Stimulated activated CD8-positive, alpha-beta memory T cell treated with anti-CD3 and anti-CD28 coated beads, Interleukin-15, amount 100 ng/mL, for 24 hours (primary cell): ENCODE measurements around the gene SUN3.
A peak's percentile ranks its signal among the peaks of the same experiment; 100 is the strongest.
"Not testable (repeated sequence)": the region's sequence is repeated elsewhere in the genome, so short reads cannot be mapped to it uniquely, and the experiment has no call there.

Experiments used
- DNase-seq: peaks from one replicate; pipeline ENCODE4 v3.0.0-alpha.2; 2020; ENCODE audit warnings: low read depth

Gene SUN3

GRCh38 chr7:48031111-48031510, 2.2 kb upstream of the SUN3 start:
- no peak for DNase-seq

- no peak for DNase-seq
These were observed 3.3 kb downstream of the SUN3 start for GRCh38 chr7:48025624-48026023.

- DNase-seq = no peak
These were observed 11.2 kb downstream of the SUN3 start for GRCh38 chr7:48017674-48018073.

GRCh38 chr7:48016641-48017040, 12.3 kb downstream of the SUN3 start:
- DNase-seq = no peak

DNA sequence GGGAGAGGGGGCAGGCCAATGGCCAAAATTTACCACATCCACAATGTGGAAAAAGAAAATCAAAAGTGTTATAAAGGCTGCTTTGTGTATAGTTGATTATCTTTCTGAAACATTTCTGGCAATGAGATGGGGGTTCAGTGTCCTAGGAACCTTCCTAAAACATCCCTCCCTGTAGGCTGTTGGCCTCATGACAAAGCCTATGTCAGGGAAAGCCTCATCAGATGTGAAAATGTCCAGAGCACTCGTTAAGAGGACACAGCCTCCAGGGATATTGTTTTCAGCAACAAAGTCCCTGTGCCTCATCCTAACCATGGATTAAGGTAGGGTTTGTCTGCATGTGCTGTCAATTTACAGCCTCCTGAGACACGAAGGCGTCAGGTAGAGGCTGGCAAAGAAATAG, 17.0 kb downstream of the SUN3 start:
- no peak for DNase-seq

- DNase-seq = no peak
These were observed 17.6 kb downstream of the SUN3 start for GRCh38 chr7:48011323-48011722.

DNA sequence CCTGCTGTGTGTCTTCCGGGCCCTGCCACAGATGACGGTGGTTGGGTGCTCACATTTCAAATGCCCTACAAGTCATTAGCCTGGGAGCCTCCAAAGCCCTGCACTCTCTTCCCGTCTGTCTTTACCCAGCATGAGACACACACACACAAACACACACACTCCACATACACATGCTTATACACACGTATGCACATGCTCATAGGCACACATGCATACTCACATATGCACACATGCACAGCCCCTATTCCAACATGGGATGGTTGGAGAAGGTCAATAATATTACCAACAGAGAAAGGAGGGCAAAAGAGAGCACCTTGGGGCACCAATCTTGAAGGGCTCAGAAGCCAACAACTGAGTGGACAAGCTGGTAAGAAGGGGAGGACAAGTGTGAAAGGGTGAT, 19.0 kb downstream of the SUN3 start:
- DNase-seq = no peak

DNA sequence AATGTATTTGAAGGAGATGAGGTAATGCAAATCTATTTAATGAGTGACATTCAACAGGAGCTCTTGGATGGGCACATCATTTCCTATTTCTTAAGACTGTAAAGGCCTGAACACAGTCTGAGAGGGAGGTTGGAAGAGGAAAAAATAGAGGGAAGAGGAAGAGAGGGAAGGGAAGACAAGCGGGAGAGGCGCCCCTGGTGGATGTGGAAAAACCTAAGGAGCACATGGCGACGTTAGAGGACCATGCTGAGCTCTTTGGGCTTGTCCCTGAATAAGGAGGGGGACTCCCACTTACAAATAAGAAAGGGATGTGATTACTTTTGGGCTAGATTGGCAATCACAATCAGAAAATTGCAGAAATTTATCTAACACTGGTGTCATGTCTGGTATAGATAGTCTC, 19.6 kb downstream of the SUN3 start:
- DNase-seq = no peak

DNA sequence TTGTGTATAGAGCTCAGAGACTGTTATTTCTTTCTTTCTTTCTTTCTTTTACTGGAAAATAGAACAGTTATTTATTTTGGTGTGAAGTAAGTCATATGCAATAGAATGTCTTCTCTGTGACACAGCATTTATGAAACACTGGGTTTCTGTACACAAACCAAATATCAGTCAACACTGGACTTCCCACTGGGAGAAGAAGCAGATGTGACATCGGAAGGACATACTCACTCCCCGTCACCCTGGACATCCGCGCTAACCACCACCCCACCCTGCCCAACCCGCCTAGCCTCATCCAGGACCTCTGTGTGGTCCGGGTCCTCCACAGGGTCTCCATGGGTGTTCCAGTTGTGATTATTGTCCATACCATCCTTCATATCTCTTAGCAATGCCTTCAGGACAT, 22.0 kb downstream of the SUN3 start:
- no peak for DNase-seq

DNA sequence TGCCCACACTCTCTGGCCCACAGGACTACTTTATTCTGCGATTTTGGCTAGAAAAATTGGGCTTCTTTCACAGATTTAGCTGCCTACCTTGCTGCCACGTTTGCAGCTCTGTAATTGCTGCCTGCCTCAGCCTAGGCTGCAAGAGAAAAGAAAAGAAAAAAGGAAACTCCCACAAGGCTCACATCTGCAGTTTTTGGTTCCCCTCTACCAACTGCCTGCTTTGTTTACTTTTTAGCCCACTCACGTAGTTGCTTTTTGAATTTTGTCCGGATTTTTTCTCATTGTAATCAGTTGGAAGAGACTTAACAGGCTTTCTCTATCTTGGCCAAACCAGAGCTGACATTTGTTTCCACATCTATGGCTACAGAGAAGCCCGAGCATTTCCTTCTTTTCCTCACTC, 24.3 kb downstream of the SUN3 start:
- DNase-seq = no peak

DNA sequence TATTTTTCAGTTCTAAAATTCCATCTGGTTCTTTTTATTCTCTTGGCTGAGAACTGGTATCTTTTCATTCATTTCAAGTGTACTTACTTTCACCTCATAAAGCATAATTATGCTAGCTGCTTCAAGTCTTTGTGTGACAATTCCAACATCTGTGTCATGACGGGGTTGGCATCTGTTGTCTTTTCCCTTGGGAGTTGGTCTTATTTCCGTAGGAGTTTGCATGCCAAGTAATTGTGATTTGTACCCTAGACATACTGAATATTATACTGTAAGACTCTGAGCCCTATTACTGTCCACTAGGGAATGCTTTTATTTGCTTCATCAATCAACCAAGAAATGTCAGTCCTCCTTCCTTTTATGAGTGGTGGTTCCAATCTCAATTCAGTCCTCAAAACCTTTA, 24.9 kb downstream of the SUN3 start:
- DNase-seq = no peak

- DNase-seq = not testable (repeated sequence)
These were observed 28.7 kb downstream of the SUN3 start for GRCh38 chr7:48000164-48000563.

DNA sequence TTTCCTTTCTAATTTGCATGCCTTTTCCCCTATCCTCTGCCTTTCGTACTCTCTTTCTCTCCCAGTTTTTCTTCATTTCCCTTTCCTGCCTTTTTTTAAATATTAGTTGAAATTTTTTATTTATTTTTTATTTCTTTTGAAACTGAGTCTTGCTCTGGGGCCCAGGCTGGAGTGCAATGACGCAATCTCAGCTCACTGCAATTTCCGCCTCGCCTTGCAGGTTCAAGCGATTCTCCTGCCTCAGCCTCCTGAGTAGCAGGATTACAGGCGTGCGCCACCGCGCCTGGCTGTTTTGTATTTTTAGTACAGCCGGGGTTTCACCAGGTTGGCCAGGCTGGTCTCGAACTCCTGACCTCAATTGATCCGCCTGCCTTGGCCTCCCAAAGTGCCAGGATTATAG, 29.5 kb downstream of the SUN3 start:
- no peak for DNase-seq

DNA sequence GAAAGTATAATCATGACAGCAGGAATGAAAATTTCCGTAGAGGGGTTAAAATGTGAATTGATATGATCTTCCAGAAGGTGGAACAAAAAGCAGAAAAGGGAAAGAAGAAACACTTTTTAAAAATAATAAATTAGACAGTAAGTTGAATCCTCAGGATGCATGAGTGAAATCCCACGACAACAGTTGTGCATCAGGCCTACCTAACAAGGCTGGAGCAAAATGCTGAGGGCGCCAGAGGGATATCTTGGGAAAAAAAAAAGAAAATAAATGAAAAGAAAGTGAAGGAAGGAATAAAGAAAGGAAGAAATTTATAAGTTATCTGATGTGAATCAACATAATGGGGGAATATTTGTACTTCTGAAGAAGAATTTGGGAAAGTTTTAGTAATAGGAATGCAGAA, 36.5 kb downstream of the SUN3 start:
- DNase-seq = no peak

- DNase-seq = peak; percentile 57
These were observed 37.1 kb downstream of the SUN3 start for GRCh38 chr7:47991741-47992311.

DNA sequence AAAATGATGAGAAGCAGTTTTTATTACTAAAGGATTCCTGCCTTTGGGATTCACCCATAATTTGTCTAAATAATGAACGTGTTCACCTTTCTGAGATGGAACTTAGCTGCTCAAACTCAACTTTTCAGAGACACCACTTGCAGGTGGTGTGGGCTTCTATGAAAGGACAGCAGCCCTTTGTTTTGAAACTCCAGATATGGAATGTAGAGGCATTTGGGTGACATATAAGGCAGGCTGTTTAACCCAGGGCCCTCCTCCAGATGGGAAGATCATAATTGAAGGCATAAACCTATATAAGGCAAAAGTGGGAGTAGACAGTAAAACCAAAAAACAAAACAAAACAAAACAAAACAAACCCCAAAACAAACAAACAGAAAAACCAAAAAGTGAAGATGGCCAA, 37.6 kb downstream of the SUN3 start:
- no peak for DNase-seq

- no peak for DNase-seq
These were observed 38.3 kb downstream of the SUN3 start for GRCh38 chr7:47990592-47990991.

DNA sequence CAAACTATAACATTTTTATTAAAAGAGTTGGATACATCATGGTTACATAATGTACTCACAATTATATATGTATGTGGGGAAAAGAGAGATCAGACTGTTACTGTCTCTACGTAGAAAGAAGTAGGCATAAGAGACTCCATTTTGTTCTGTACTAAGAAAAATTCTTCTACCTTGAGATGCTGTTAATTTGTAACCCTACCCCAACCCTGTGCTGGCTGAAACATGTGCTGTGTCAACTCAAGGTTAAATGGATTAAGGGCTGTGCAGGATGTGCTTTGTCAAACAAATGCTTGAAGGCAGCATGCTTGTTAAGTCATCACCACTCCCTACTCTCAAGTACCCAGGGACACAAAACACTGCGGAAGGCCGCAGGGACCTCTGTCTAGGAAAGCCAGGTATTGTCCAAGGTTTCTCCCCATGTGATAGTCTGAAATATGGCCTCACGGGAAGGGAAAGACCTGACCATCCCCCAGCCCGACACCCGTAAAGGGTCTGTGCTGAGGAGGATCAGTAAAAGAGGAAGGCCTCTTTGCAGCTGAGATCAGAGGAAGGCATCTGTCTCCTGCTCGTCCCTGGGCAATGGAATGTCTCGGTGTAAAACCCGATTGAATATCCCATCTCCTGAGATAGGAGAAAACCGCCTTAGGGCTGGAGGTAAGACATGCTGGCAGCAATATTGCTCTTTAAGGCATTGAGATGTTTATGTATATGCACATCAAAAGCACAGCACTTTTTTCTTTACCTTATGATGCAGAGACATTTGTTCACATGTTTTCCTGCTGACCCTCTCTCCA, 39.1 kb downstream of the SUN3 start:
- not testable (repeated sequence) for DNase-seq

DNA sequence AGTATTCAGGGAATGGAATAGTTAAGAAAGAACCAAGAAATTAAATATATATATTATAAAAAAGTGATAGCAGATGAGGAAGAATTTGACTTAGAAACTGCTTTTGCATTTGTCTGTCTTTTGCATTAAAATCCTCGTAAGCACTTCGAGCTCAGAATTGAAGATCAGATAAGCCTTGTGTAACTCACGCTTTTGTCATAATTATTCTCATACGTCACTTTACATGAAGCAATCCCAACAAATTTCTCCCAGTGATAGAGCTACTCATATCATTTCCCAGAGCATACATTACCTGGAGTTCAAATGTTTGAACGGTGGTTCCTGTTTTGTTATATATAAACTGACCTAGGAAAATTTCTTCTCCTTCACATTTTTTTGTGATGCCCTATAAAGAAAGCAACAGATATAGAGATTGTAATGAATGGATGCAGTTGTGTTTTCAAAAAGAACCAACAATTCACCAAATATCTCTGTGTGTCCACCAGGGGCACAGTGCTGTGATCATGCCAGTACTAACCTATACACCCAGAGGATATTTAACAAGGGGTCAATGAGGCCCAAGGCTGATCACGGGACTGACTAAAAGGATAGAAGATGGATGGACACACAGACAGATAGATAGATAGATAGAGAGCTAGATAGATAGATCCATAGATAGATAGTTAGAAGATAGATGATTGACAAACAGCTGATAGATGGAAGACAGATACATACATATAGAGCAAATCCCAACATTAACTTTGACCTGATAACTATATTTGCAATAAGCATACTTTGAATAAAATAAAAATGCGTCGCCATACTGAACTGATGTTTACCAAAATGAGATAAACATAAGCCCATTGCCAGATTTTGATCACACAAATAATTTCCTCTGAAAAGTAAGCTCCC, 40.2 kb downstream of the SUN3 start:
- DNase-seq = no peak

GRCh38 chr7:47982610-47983009, 46.3 kb downstream of the SUN3 start:
- no peak for DNase-seq

- DNase-seq = not testable (repeated sequence)
These were observed 48.3 kb downstream of the SUN3 start for GRCh38 chr7:47980648-47981047.

GRCh38 chr7:47979832-47980181, 49.1 kb downstream of the SUN3 start:
- no peak for DNase-seq
